ES-I3 (cell line): ENCODE results near the gene SLC9A5.
A peak's percentile ranks its signal among the peaks of the same experiment; 100 is the strongest.

Experiments
- H3K36me3 ChIP-seq: 2 replicates; pipeline ENCODE4 v1.6.1; 2013; ENCODE audit warnings: mild to moderate bottlenecking, low read length, control low read depth, moderate library complexity; ENCODE audit not compliant: insufficient read depth
- H3K4me1 ChIP-seq: 2 replicates; pipeline ENCODE4 v1.6.1; 2013; ENCODE audit warnings: mild to moderate bottlenecking, control low read depth, low read length; ENCODE audit not compliant: insufficient read depth
- H3K9ac ChIP-seq: 2 replicates; pipeline ENCODE4 v1.6.1; 2013; ENCODE audit warnings: low read depth, mild to moderate bottlenecking, low read length, moderate library complexity
- H3K9me3 ChIP-seq: 2 replicates; pipeline ENCODE4 v1.6.1; 2013; ENCODE audit warnings: mild to moderate bottlenecking, low read length, moderate library complexity; ENCODE audit not compliant: control insufficient read depth, insufficient read depth

Gene SLC9A5, protein sequence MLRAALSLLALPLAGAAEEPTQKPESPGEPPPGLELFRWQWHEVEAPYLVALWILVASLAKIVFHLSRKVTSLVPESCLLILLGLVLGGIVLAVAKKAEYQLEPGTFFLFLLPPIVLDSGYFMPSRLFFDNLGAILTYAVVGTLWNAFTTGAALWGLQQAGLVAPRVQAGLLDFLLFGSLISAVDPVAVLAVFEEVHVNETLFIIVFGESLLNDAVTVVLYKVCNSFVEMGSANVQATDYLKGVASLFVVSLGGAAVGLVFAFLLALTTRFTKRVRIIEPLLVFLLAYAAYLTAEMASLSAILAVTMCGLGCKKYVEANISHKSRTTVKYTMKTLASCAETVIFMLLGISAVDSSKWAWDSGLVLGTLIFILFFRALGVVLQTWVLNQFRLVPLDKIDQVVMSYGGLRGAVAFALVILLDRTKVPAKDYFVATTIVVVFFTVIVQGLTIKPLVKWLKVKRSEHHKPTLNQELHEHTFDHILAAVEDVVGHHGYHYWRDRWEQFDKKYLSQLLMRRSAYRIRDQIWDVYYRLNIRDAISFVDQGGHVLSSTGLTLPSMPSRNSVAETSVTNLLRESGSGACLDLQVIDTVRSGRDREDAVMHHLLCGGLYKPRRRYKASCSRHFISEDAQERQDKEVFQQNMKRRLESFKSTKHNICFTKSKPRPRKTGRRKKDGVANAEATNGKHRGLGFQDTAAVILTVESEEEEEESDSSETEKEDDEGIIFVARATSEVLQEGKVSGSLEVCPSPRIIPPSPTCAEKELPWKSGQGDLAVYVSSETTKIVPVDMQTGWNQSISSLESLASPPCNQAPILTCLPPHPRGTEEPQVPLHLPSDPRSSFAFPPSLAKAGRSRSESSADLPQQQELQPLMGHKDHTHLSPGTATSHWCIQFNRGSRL

DNA sequence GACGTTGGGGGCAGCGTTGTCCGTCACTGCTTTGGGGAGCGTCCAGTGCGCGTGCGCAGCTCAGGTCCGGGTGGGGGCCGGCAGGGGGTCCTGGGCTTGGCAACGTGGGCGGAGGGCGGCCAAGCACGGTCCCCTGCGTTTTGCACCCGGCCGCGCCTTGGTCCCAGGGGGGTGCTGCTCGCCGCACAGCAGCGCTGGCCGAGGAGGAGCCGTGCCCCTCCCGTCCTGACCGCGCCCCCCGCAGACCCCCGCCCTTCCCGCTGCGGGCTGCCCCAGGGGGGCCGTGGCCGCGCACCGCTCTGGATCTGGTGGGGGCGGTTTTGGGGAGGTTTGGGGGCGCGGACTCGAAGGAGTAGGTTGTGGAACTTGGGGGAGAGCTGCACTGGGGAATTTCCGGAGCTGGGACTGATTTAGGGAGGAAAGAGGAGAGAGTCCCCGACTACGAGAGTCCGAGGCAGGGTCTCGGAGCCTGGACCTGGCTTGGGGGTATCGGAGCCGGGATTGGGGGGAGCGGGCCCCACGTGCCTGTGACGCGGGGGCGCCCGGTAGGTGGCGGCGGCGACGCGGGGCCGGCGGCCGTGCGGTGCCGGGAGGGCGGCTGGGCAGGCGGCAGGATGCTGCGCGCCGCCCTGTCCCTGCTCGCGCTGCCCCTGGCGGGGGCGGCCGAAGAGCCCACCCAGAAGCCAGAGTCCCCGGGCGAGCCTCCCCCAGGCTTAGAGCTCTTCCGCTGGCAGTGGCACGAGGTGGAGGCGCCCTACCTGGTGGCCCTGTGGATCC, at the start of gene SLC9A5:
TSS of gene SLC9A5 (plus strand) at position 579 of the 777 bp plus-strand sequence. CDS start at position 615, 36 bp downstream.
- H3K36me3 ChIP-seq = no peaks in the 10 kb centered on the region
- H3K4me1 ChIP-seq = peaks cover 27% of the 10 kb centered on the region
- no peaks in the 10 kb centered on the region for H3K9me3 ChIP-seq
- peak within 1 kb of the TSS; percentile 96 for H3K9ac ChIP-seq

DNA sequence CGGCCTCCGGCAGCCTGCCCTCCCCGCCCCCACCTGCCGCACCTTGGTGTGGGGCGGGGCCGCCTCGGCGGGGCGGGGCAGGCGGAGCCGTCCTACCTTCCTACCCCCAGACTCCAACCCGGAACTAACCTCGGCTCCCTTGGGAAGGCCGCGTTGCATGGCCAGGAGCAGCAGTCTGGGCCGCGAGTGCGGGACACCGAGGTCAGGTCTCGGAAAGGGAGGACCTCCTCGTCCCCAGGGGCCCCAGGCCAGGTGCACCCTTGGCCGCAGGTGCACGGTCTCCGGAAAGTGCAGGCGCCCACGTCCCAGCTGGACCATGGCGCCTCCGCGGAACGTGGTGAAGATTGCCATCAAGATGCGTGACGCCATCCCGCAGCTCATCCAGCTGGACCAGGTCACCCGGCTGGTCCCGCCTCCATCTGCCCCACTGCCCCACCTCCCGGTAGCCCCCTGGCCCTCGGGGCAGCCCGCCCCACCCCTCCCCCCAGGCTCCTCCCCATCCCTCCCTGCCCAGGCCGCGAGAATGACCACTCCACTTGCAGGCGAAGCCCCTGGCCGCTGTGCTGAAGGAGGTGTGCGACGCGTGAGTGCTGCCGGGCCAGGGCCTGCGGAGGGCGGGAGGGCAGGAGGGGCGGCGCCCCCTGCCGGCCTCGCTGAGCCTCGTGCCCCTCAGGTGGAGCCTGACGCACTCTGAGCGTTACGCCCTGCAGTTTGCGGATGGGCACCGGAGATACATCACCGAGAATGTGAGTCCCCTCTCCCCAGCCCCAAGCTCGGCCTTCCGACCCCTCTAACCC, 49.6 kb upstream of the SLC9A5 start, which contains the start of gene ELMO3:
TSS of gene ELMO3 (plus strand) at position 121 of the 797 bp plus-strand sequence. CDS start at position 317, 196 bp downstream.
- H3K9ac ChIP-seq = peak within 1 kb of the TSS; percentile 78
- peaks cover 13% of the 10 kb centered on the region for H3K36me3 ChIP-seq

DNA sequence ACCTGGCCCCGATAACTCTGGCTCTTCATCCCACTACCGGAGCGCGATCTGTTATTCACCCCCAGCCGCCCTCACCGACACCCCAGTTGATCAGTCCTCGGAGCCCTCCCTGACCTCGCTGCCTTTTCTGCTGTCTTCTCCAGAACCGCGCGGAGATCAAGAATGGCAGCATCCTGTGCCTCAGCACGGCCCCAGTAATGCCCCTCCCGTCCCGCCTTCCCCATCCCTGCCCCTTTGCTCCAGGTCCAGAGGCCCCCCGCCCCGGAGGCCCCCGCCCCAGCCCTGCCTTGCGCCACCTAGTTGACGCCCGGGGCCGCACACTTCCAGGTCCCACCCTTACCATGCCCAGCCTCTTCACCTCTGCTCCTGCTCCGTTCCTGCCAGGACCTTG, 49.0 kb upstream of the SLC9A5 start:
- H3K36me3 ChIP-seq = peaks cover 7% of the 10 kb centered on the region
- H3K9ac ChIP-seq = peak overlapping the region; percentile 78; the same call in 1 of the 2 replicates
- no peaks in the 10 kb centered on the region for H3K4me1 ChIP-seq
- no peaks in the 10 kb centered on the region for H3K9me3 ChIP-seq

More for the DNA sequence above, 49.6 kb upstream of the SLC9A5 start, which contains the start of gene ELMO3:
- H3K9me3 ChIP-seq = no peaks in the 10 kb centered on the region
- H3K4me1 ChIP-seq = no peaks in the 10 kb centered on the region

DNA sequence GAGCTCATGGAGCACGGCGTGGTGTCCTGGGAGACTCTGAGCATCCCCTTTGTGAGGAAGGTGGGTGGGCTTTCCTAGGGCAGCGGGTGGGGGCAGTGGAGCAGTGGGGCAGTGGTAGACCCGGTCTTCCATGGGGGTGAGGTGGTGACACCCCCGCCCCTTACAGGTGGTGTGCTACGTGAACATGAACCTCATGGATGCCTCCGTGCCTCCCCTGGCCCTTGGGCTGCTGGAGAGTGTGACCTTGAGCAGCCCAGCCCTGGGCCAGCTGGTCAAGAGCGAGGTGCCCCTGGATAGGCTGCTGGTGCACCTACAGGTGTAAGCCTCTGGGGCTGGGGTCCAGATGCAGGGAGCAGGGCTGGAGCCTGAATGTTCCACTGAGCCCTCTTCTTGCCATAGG, 48.3 kb upstream of the SLC9A5 start:
- Histone ChIP-seq H3K9ac (no peak overlapping the region), H3K36me3 (peaks cover 6% of the 10 kb centered on the region), H3K9me3 (no peaks in the 10 kb centered on the region), H3K4me1 (no peaks in the 10 kb centered on the region)

DNA sequence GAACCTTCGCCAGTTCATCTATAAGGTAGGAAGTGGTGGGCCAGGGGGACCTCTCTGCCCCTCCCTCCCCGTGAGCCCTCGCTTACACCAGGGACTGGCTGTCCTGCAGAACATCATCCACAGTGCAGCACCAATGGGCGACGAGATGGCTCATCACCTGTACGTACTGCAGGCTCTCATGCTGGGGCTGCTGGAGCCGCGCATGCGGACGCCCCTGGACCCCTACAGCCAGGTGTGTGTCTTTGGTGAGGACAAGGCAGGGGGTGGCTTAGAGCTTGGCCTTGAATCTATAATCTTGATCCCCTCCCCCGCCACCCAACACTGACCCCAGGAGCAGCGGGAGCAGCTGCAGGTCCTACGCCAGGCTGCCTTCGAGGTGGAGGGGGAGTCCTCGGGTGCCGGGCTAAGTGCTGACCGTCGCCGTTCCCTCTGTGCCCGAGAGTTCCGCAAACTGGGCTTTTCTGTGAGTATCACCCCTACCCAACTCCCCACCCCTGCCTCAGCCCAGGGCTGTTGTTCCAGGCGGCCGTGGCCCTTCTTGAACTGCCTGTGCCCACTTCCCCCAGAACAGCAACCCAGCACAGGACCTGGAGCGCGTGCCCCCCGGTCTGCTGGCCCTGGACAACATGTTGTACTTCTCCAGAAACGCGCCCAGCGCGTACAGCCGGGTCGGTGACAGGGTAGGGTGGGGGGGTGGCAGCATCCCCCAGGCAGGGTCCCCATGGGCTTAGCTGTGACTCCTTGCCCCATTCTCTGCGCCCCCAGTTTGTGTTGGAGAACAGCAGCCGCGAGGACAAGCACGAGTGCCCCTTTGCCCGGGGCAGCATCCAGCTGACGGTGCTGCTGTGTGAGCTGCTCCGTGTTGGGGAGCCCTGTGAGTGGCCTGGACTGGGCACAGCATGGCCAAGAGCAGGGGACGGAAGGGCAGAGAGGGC, 47.1 kb upstream of the SLC9A5 start:
- H3K36me3 ChIP-seq = peaks cover 3% of the 10 kb centered on the region
- no peaks in the 10 kb centered on the region for H3K9me3 ChIP-seq
- H3K4me1 ChIP-seq = peaks cover 4% of the 10 kb centered on the region; the same call in 1 of the 2 replicates
- H3K9ac ChIP-seq = no peak overlapping the region

DNA sequence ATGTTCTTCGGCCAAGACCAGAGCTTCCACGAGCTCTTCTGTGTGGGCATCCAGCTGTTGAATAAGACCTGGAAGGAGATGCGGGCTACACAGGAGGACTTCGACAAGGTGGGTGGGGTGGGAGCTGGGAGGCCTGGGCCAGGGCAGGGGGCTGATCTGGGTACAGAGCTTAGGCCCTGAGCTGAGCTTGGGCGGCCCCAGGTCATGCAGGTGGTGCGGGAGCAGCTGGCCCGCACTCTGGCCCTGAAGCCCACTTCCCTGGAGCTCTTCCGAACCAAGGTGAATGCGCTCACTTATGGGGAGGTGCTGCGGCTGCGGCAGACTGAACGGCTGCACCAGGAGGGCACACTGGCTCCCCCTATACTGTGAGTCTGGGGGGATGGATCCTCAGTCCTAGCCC, 46.4 kb upstream of the SLC9A5 start:
- H3K9me3 ChIP-seq = no peaks in the 10 kb centered on the region
- peaks cover 12% of the 10 kb centered on the region; the same call in 1 of the 2 replicates for H3K4me1 ChIP-seq
- H3K9ac ChIP-seq = no peak overlapping the region
- H3K36me3 ChIP-seq = peaks cover 2% of the 10 kb centered on the region

DNA sequence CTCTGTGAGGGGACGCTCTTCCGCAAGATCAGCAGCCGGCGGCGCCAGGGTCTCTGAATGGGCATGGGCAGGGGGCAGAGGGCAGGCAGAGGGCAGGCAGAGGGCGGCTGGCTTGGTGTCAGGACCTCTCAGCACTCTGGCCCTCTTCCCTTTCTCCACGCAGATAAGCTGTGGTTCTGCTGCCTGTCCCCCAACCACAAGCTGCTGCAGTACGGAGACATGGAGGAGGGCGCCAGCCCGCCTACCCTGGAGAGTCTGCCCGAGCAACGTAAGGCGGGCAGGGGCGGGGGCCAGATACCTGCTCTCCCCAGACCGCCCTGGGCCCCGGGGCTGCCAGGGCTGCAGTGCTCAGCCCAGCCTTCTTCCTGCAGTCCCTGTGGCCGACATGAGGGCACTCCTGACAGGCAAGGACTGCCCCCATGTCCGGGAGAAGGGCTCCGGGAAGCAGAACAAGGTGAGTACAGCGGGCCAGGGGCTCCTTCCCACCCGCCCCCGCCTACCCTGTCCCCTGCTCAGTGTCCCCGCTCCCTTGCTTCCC, 45.8 kb upstream of the SLC9A5 start:
- H3K36me3 ChIP-seq = no peaks in the 10 kb centered on the region
- H3K9me3 ChIP-seq = no peaks in the 10 kb centered on the region
- H3K4me1 ChIP-seq = peaks cover 14% of the 10 kb centered on the region; the same call in 1 of the 2 replicates
- no peak overlapping the region for H3K9ac ChIP-seq

DNA sequence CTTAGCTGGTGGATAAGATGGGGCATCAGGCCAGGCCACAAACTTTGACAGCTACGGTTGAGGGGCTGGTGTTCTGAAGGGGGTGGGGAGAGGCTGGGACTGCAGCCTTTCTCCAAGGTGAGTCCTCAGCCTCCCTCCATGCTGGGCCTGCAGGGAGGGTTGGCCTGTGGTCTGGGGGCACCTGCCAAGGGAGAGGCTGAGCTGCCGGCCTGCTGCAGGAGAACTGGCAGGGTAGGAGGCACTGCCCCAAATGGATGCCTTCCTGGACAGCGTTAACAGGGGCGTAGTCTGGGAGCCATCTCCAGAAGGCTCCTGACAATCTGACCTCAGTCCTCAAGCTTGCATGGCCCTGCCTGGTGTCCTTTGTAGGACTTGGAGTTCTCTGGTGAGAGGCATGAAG, 44.7 kb upstream of the SLC9A5 start:
- no peaks in the 10 kb centered on the region for H3K9me3 ChIP-seq
- no peak overlapping the region for H3K9ac ChIP-seq
- no peaks in the 10 kb centered on the region for H3K36me3 ChIP-seq
- H3K4me1 ChIP-seq = peaks cover 14% of the 10 kb centered on the region; the same call in 1 of the 2 replicates

DNA sequence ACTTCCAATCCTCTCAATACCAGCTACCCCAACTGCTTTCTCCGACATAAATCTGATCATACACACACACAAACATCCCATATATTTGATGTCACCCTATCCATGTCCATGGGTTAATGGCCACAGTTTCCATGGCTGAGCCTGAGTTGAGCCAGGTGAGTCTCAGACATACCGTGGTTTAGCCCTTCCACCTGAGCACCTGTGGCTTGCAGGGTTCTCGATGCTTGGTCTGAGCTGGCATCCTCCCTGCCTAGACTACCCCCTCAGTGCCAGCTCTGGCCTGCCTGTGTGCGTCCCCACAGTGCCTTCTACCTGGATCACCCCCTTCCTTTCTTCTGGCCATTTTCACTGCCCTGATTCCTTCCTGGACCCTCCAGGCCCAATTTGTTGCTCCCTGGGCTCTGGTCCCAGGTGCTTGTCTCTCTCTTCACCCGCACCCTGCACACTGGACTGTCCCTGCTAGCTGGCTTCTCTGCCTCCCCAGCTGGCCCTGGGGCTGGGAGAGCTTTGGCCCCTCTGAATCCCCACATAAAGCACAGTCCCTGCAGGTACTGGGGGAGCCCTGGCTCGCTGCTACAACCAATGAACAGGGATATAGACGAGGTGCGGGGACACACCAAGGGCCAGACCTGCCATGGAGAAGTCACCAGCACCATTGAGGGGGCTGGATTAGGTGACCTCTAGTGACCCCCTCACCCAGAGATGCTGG, 42.5 kb upstream of the SLC9A5 start:
- no peaks in the 10 kb centered on the region for H3K9me3 ChIP-seq
- peaks cover 14% of the 10 kb centered on the region; the same call in 1 of the 2 replicates for H3K4me1 ChIP-seq
- no peak overlapping the region for H3K9ac ChIP-seq
- H3K36me3 ChIP-seq = no peaks in the 10 kb centered on the region

DNA sequence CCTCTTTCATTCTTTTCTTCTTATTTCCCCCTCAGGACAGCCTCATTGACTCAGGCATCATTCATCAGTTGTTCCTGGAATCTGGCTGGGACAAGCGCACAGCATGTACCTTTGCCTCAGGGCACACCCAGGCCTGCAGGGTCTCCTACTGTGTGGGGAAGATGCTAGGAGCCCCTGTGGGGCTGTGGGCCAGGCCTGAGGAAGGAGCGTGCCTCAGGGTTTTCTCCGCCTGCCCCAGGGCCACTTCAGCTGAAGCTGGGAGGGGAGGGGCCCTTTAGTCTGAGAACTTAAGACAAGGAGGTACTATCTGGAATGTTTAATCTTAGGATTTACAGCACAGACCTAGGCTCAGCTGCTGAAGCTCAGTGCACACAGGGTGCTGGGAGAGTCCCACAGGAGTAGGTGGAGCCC, 41.9 kb upstream of the SLC9A5 start:
- Histone ChIP-seq H3K9me3 (no peaks in the 10 kb centered on the region), H3K4me1 (peaks cover 14% of the 10 kb centered on the region; the same call in 1 of the 2 replicates), H3K36me3 (no peaks in the 10 kb centered on the region), H3K9ac (no peak overlapping the region)

DNA sequence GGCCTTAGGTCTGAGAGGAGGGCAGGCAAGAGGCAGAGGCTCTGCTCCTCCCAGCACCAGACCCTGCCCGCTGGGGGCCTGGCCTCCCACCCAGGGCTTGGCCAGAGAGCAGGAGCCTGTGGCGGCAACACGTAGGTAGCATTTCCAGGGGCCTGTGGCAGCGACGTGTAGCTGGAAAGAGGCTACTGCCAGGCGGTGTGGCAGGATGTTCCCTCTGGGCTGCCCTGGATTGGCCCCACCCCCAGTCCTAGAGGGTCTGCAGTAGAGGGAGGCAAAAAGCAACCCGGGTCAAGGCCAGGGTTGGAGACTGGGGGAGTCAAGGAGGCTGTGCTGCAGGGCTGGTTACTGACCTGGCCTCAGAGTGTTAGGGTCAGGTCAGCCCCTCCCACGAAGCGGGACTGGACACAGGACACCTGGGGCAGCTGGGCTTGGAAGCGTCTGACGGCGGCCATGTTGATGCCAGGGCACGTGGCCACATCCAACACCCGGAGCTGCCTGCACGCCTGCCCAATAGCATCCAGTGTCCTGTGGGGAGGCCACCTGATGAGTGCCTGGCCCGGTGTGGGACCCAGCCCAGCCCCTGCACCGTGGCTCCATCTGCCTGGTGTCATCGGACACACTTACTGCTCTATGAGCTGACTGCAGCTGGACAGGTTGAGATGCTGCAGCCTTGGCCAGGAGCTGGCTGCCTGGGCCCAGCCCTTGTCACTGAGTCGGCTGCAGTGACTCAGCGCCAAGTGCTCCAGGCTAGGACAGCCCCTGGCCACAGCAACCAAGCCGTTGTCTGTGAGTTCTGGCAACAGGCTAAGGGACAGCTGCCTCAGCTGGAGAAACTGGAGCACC, 41.3 kb upstream of the SLC9A5 start:
- Histone ChIP-seq H3K9me3 (no peaks in the 10 kb centered on the region), H3K36me3 (no peaks in the 10 kb centered on the region), H3K4me1 (peaks cover 14% of the 10 kb centered on the region; the same call in 1 of the 2 replicates), H3K9ac (no peak overlapping the region)
